ENCODE data around the gene KLK4. TPM values are rescaled to one million over a fixed set of nuclear protein-coding genes. Genes with fewer than 3 reads are reported as not detected.
"Not testable (repeated sequence)": the region's sequence is repeated elsewhere in the genome, so short reads cannot be mapped to it uniquely, and the experiment has no call there.

Gene KLK4
- total and polyA plus RNA-seq, 2 donors, result 0.39 TPM; not detected in 1

DNA sequence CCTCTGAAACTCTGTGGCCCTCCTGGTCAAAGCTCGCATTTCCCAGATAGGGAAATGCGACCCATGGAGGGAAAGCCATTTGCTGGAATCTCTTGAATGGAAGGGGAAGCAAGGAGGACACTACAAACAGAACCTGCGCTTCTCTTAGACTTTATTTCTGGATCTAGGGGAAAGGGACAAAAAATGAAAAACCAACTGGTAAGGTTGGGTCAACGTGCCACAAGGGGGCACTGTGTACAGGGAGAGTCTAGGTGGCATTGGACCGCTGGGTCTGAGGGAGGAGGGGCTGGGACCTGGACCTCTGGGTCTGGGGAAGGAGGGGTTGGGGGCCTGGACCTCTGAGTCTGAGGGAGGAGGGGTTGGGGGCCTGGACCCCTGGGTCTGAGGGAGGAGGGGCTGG, 5.0 kb downstream of the KLK4 start:
- H3K9me3 ChIP-seq (ENCODE audit: control insufficient read depth in 2 of 2, insufficient read depth in 1 of 2, low read length in 1 of 2), result no peaks in the 10 kb centered on the region
- H3K4me1 ChIP-seq (ENCODE audit: control insufficient read depth in 2 of 2, insufficient read depth in 2 of 2, low read length in 2 of 2), result no peaks in the 10 kb centered on the region
- no peaks in the 10 kb centered on the region for H3K36me3 ChIP-seq (ENCODE audit: control insufficient read depth in 2 of 2, insufficient read depth in 2 of 2, low read length in 1 of 2)
- WGBS, result 17% methylated on average over 5 of the region's 5 CpGs
- DNase-seq (ENCODE audit: low read depth in 6 of 9, low spot score in 9 of 9), result peak in 3 of 9 donors; percentile 7 to 12 (median 11)
- no peak overlapping the region for H3K4me3 ChIP-seq (ENCODE audit: low read length in 2 of 2)
- peaks cover 3 to 32% of the 10 kb centered on the region in 2 donors for H3K27me3 ChIP-seq (ENCODE audit: control insufficient read depth in 2 of 2, insufficient read depth in 1 of 2, low read length in 1 of 2)
- H3K27ac ChIP-seq (ENCODE audit: low read depth in 1 of 2, low read length in 1 of 2), result no peak overlapping the region

DNA sequence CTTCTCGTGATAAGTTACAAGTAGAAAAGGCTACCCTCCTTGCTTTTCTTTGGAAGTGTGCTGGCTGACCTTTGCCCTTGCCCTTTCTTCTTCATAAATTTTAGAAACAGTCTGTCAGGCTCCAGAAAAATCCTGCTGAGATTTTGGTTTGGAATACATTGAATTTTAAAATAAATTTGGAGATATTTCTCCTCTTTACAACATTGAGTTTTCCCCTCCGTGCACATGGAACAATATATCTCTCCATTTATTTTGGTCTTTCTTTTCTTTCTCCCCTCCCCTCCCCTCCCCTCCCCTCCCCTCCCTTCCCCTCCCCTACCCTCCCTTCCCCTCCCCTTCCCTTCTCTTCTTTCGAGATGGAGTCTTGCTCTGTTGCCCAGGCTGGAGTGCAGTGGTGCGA, 8.6 kb downstream of the KLK4 start:
- no peak overlapping the region for H3K4me3 ChIP-seq (ENCODE audit: low read length in 2 of 2)
- no peaks in the 10 kb centered on the region for H3K27me3 ChIP-seq (ENCODE audit: control insufficient read depth in 2 of 2, insufficient read depth in 1 of 2, low read length in 1 of 2)
- no peaks in the 10 kb centered on the region for H3K9me3 ChIP-seq (ENCODE audit: control insufficient read depth in 2 of 2, insufficient read depth in 1 of 2, low read length in 1 of 2)
- no peaks in the 10 kb centered on the region for H3K4me1 ChIP-seq (ENCODE audit: control insufficient read depth in 2 of 2, insufficient read depth in 2 of 2, low read length in 2 of 2)
- H3K27ac ChIP-seq (ENCODE audit: low read depth in 1 of 2, low read length in 1 of 2), result no peak overlapping the region
- H3K36me3 ChIP-seq (ENCODE audit: control insufficient read depth in 2 of 2, insufficient read depth in 2 of 2, low read length in 1 of 2), result no peaks in the 10 kb centered on the region
- WGBS, result 66% methylated on average over 2 of the region's 4 CpGs
- no peak for DNase-seq (ENCODE audit: low read depth in 6 of 9, low spot score in 9 of 9)

DNA sequence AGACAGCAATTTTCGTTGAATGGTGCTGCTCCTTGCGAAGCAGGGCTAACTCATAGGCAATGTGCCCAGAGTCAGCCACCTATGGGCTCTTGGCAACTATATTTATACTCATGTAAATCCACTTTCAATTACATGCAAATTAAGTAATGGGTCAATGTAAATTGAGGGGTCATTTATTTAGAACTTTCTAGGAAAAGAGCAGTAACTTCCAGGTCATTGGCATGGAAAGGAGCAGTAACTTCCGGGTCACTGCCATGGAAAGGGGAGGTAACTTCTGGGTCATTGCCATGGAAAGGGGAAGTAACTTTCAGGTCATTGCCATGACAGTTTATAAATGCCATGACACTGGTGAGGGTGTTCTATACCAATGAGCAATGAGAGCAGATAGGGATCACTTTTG, 11.6 kb downstream of the KLK4 start:
- H3K27me3 ChIP-seq (ENCODE audit: control insufficient read depth in 2 of 2, insufficient read depth in 1 of 2, low read length in 1 of 2), result no peaks in the 10 kb centered on the region
- 89% methylated on average over 3 of the region's 3 CpGs for WGBS

DNA sequence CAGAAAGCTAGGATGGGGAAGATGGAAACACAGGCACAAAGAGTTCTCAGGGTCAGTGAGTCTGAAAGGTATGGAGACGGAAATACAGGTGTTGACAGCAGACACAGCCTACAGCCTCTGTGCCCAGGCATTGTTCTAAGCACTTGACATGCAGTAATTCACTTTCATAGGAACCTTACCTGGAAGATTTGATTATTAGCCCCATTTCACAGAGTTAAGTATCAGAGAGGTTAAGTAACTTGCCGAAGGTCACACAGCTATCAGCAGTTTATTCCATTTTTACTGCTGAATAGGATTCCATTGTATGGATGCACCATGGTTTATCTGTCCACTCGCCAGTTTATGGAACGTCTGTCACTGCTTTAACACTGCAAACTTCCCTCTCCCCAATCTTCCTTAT, 13.2 kb downstream of the KLK4 start:
- DNase-seq (ENCODE audit: low read depth in 6 of 9, low spot score in 9 of 9), result no peak
- Histone ChIP-seq H3K27ac (ENCODE audit: low read depth in 1 of 2, low read length in 1 of 2) (no peak overlapping the region), H3K36me3 (ENCODE audit: control insufficient read depth in 2 of 2, insufficient read depth in 2 of 2, low read length in 1 of 2) (no peaks in the 10 kb centered on the region), H3K4me1 (ENCODE audit: control insufficient read depth in 2 of 2, insufficient read depth in 2 of 2, low read length in 2 of 2) (no peaks in the 10 kb centered on the region), H3K27me3 (ENCODE audit: control insufficient read depth in 2 of 2, insufficient read depth in 1 of 2, low read length in 1 of 2) (no peaks in the 10 kb centered on the region), H3K4me3 (ENCODE audit: low read length in 2 of 2) (no peak overlapping the region), H3K9me3 (ENCODE audit: control insufficient read depth in 2 of 2, insufficient read depth in 1 of 2, low read length in 1 of 2) (peaks cover 0 to 1% of the 10 kb centered on the region in 2 donors)
- 81% methylated on average over 4 of the region's 4 CpGs for WGBS

More for the DNA sequence above, 11.6 kb downstream of the KLK4 start:
- Histone ChIP-seq H3K4me1 (ENCODE audit: control insufficient read depth in 2 of 2, insufficient read depth in 2 of 2, low read length in 2 of 2) (no peaks in the 10 kb centered on the region), H3K36me3 (ENCODE audit: control insufficient read depth in 2 of 2, insufficient read depth in 2 of 2, low read length in 1 of 2) (no peaks in the 10 kb centered on the region), H3K9me3 (ENCODE audit: control insufficient read depth in 2 of 2, insufficient read depth in 1 of 2, low read length in 1 of 2) (peaks cover 0 to 1% of the 10 kb centered on the region in 2 donors), H3K27ac (ENCODE audit: low read depth in 1 of 2, low read length in 1 of 2) (no peak overlapping the region), H3K4me3 (ENCODE audit: low read length in 2 of 2) (no peak overlapping the region)
- no peak for DNase-seq (ENCODE audit: low read depth in 6 of 9, low spot score in 9 of 9)

DNA sequence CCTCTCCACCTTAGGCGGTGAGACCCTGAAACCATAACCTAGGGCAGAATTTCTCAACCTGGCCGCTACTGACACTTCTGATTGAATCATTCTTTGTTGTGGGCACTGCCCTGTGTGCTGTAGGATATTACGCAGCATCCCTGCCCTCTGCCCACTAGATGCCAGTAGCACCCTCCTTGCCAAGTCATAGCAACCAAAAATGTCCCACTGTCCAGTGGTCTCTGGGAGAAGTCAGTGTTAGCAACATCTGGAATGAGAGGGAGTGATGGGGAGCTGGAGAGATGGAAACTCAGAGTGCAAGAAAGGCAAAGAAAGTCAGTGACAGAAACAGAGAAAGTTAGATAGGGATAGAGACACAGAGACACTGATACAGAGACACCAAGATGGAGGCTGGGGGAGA, 13.6 kb downstream of the KLK4 start:
- Histone ChIP-seq H3K36me3 (ENCODE audit: control insufficient read depth in 2 of 2, insufficient read depth in 2 of 2, low read length in 1 of 2) (no peaks in the 10 kb centered on the region), H3K4me3 (ENCODE audit: low read length in 2 of 2) (no peak overlapping the region), H3K4me1 (ENCODE audit: control insufficient read depth in 2 of 2, insufficient read depth in 2 of 2, low read length in 2 of 2) (no peaks in the 10 kb centered on the region), H3K27ac (ENCODE audit: low read depth in 1 of 2, low read length in 1 of 2) (no peak overlapping the region), H3K9me3 (ENCODE audit: control insufficient read depth in 2 of 2, insufficient read depth in 1 of 2, low read length in 1 of 2) (peaks cover 0 to 1% of the 10 kb centered on the region in 2 donors), H3K27me3 (ENCODE audit: control insufficient read depth in 2 of 2, insufficient read depth in 1 of 2, low read length in 1 of 2) (no peaks in the 10 kb centered on the region)
- WGBS, result 85% methylated on average over 3 of the region's 3 CpGs
- DNase-seq (ENCODE audit: low read depth in 6 of 9, low spot score in 9 of 9), result no peak

DNA sequence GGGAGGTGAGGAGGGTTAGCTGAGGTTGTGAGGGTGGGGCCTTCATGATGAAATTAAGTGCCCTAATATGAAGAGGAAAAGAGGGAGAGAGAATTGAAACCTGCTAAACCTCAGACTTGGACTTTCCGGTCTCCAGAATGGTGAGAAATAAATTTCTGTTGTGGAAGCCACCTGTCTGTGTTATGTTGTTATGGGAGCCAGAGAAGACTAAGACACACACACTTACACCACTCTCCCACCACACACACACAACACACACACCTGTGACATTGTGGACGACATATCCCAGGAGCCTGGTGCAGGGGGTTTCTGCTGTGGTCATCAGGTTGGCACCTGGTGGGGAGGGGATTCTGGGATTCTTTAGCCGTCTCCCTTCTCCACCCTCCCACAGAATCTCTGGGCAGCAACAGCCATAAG, 14.0 kb downstream of the KLK4 start:
- Histone ChIP-seq H3K27me3 (ENCODE audit: control insufficient read depth in 2 of 2, insufficient read depth in 1 of 2, low read length in 1 of 2) (no peaks in the 10 kb centered on the region), H3K9me3 (ENCODE audit: control insufficient read depth in 2 of 2, insufficient read depth in 1 of 2, low read length in 1 of 2) (peaks cover 0 to 1% of the 10 kb centered on the region in 2 donors), H3K4me3 (ENCODE audit: low read length in 2 of 2) (no peak overlapping the region), H3K36me3 (ENCODE audit: control insufficient read depth in 2 of 2, insufficient read depth in 2 of 2, low read length in 1 of 2) (no peaks in the 10 kb centered on the region), H3K4me1 (ENCODE audit: control insufficient read depth in 2 of 2, insufficient read depth in 2 of 2, low read length in 2 of 2) (no peaks in the 10 kb centered on the region), H3K27ac (ENCODE audit: low read depth in 1 of 2, low read length in 1 of 2) (no peak overlapping the region)
- WGBS, result 68% methylated on average over 3 of the region's 3 CpGs
- no peak for DNase-seq (ENCODE audit: low read depth in 6 of 9, low spot score in 9 of 9)

DNA sequence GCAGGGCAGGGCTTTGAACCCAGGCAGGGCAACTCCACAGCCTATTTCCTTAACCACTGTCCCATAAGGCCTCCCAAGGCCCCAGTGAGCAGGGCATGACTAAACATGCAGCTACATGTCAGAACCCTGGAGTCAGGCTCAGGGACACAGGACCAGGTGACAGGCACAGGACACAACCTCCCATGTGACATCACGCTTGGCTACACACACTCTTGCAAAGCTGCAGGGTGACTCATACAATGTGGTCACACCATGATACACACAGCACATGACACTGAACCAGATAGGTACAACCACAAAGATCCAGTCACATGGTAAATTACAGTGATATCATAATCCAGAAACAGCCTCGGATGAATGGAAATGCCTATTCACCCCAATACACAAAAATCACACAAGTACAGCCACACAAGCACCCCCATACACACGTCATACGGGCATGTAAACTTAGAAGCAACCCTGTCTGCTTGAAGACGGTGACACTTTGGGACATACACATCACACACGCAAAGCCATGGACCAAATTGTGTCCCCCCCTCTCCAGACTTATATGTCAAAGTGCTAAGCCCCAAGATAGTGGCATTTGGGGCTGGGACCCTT, 14.5 kb downstream of the KLK4 start:
- 82% methylated on average over 6 of the region's 6 CpGs for WGBS
- Histone ChIP-seq H3K4me3 (ENCODE audit: low read length in 2 of 2) (no peak overlapping the region), H3K4me1 (ENCODE audit: control insufficient read depth in 2 of 2, insufficient read depth in 2 of 2, low read length in 2 of 2) (no peaks in the 10 kb centered on the region), H3K9me3 (ENCODE audit: control insufficient read depth in 2 of 2, insufficient read depth in 1 of 2, low read length in 1 of 2) (peaks cover 0 to 1% of the 10 kb centered on the region in 2 donors), H3K27me3 (ENCODE audit: control insufficient read depth in 2 of 2, insufficient read depth in 1 of 2, low read length in 1 of 2) (no peaks in the 10 kb centered on the region), H3K36me3 (ENCODE audit: control insufficient read depth in 2 of 2, insufficient read depth in 2 of 2, low read length in 1 of 2) (no peaks in the 10 kb centered on the region), H3K27ac (ENCODE audit: low read depth in 1 of 2, low read length in 1 of 2) (no peak overlapping the region)
- no peak for DNase-seq (ENCODE audit: low read depth in 6 of 9, low spot score in 9 of 9)

DNA sequence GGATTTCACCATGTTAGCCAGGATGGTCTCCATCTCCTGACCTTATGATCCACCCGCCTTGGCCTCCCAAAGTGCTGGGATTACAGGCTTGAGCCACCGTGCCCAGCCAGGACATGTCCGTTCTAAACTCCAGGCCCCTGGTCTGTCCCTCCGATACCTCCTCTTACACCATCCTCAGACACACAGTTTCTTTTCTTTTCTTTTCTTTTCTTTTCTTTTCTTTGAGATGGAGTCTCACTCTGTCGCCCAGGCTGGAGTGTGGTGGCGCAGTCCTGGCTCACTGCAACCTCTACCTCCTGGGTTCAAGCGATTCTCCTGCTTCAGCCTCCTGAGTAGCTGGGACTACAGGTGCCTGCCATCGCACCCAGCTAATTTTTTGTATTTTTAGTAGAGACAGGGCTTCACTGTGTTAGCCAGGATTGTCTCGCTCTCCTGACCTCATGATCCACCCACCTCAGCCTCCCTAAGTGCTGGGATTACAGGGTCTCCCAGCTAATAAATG, 15.1 kb downstream of the KLK4 start:
- not testable (repeated sequence) for DNase-seq (ENCODE audit: low read depth in 6 of 9, low spot score in 9 of 9); H3K4me1 ChIP-seq (ENCODE audit: control insufficient read depth in 2 of 2, insufficient read depth in 2 of 2, low read length in 2 of 2); H3K27me3 ChIP-seq (ENCODE audit: control insufficient read depth in 2 of 2, insufficient read depth in 1 of 2, low read length in 1 of 2); H3K27ac ChIP-seq (ENCODE audit: low read depth in 1 of 2, low read length in 1 of 2); H3K36me3 ChIP-seq (ENCODE audit: control insufficient read depth in 2 of 2, insufficient read depth in 2 of 2, low read length in 1 of 2); H3K4me3 ChIP-seq (ENCODE audit: low read length in 2 of 2); H3K9me3 ChIP-seq (ENCODE audit: control insufficient read depth in 2 of 2, insufficient read depth in 1 of 2, low read length in 1 of 2)
- WGBS, result 92% methylated on average over 9 of the region's 9 CpGs

DNA sequence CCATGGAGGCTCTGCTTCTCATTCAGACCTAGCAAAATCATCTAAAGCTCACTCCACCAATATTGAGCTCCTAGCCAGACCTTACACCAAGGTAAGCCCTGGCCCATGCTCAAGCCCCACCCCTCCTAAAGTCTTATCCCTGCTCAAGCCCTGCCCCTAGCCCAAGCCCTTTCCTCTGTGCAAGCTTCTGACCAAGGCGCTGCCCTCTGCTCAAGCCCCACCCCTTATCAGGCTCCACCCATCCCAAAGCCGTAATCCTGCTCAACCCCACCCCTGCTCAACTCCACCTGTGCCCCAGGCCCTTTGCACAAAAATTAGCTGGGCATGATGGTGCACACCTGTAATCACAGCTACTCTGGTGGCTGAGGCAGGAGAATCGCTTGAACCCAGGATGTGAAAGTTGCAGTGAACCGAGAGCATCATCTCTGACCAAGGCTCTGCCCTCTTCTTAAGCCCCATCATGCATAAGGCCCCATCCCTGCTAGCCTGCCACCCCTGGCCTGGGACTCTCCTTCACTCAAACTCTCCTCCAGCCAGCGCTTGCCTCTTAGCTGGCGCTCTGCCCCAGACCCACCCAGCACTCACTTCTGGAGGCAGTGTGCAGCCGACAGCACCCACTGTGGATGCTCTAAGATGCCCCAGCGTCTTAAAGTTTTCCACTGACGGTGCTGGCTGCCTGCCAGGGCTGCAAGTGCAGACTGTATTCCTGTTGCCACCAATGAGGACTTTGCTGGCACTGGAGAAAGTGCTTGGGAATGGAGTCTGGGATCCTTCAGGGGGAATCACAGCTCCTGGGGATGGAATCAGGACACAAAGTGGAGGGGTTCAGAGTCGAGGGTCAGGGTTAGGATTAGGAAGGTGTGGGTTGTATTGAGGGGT, 16.5 kb downstream of the KLK4 start:
- Histone ChIP-seq H3K36me3 (ENCODE audit: control insufficient read depth in 2 of 2, insufficient read depth in 2 of 2, low read length in 1 of 2) (no peaks in the 10 kb centered on the region), H3K4me1 (ENCODE audit: control insufficient read depth in 2 of 2, insufficient read depth in 2 of 2, low read length in 2 of 2) (no peaks in the 10 kb centered on the region), H3K27me3 (ENCODE audit: control insufficient read depth in 2 of 2, insufficient read depth in 1 of 2, low read length in 1 of 2) (no peaks in the 10 kb centered on the region), H3K9me3 (ENCODE audit: control insufficient read depth in 2 of 2, insufficient read depth in 1 of 2, low read length in 1 of 2) (peaks cover 0 to 1% of the 10 kb centered on the region in 2 donors), H3K27ac (ENCODE audit: low read depth in 1 of 2, low read length in 1 of 2) (no peak overlapping the region), H3K4me3 (ENCODE audit: low read length in 2 of 2) (no peak overlapping the region)
- no peak for DNase-seq (ENCODE audit: low read depth in 6 of 9, low spot score in 9 of 9)
- WGBS, result 78% methylated on average over 10 of the region's 10 CpGs
